Bronchial epithelial cell (primary cell): ENCODE measurements around the gene TPP2. TPM values are rescaled to one million over a fixed set of nuclear protein-coding genes. Genes with fewer than 3 reads are reported as not detected.

Experiments
- DNase-seq: peaks from one replicate; pipeline ENCODE4 v3.0.0-alpha.2; 2010; ENCODE audit warnings: low read depth
- FAIRE-seq: peaks from 2 replicates; lab custom pipeline; 2011; peaks lifted over from hg19 to GRCh38; lab: Jason Lieb, UNC
- H3K27me3 ChIP-seq: 2 replicates; pipeline ENCODE4 v1.5.1; 2011; ENCODE audit warnings: low read length; ENCODE audit not compliant: control insufficient read depth, insufficient read depth
- H3K36me3 ChIP-seq: 2 replicates; pipeline ENCODE4 v1.5.1; 2011; ENCODE audit warnings: low read length; ENCODE audit not compliant: control insufficient read depth, insufficient read depth
- H3K4me3 ChIP-seq: 2 replicates; pipeline ENCODE4 v1.5.1; 2011; ENCODE audit warnings: mild to moderate bottlenecking, low read depth, low read length, control low read depth
- CTCF ChIP-seq: IDR thresholded peaks from 2 replicates; pipeline ENCODE4 v1.5.1; 2011; ENCODE audit warnings: mild to moderate bottlenecking, moderate library complexity, low read length, control low read depth, inconsistent platforms; ENCODE audit not compliant: insufficient read depth, severe bottlenecking
- total RNA-seq: library from RNA; depleted of rRNA; stranded (reverse); fragments of >200 nt; gene quantifications from 2 replicates; pipeline ENCODE4 v1.2.1, GENCODE V29; 2014

Gene TPP2
- total RNA-seq, 1 donor from 2014 or later = 25.5 TPM

GRCh38 chr13:102645701-102646100, 48.9 kb downstream of the TPP2 start:
- FAIRE-seq (no peak), DNase-seq (no peak)
- TF ChIP-seq CTCF = no peak
- Histone ChIP-seq H3K27me3 (no peaks in the 10 kb centered on the region), H3K36me3 (no peaks in the 10 kb centered on the region), H3K4me3 (no peak overlapping the region)

- Histone ChIP-seq H3K4me3 (no peak overlapping the region), H3K36me3 (no peaks in the 10 kb centered on the region), H3K27me3 (no peaks in the 10 kb centered on the region)
- DNase-seq (peak; percentile 47), FAIRE-seq (no peak)
- TF ChIP-seq CTCF = no peak
Observed at GRCh38 chr13:102648046-102648445, 51.3 kb downstream of the TPP2 start.

- H3K27me3 ChIP-seq = no peaks in the 10 kb centered on the region
- DNase-seq (no peak), FAIRE-seq (no peak)
- TF ChIP-seq CTCF = no peak
- no peak overlapping the region for H3K4me3 ChIP-seq
- H3K36me3 ChIP-seq = no peaks in the 10 kb centered on the region
Observed at GRCh38 chr13:102650444-102650843, 53.7 kb downstream of the TPP2 start.

- Histone ChIP-seq H3K4me3 (no peak overlapping the region), H3K27me3 (no peaks in the 10 kb centered on the region), H3K36me3 (peaks cover 1% of the 10 kb centered on the region)
- DNase-seq (peak; percentile 57), FAIRE-seq (no peak)
- no peak for TF ChIP-seq CTCF
Observed at GRCh38 chr13:102651392-102651791, 54.6 kb downstream of the TPP2 start.

DNA sequence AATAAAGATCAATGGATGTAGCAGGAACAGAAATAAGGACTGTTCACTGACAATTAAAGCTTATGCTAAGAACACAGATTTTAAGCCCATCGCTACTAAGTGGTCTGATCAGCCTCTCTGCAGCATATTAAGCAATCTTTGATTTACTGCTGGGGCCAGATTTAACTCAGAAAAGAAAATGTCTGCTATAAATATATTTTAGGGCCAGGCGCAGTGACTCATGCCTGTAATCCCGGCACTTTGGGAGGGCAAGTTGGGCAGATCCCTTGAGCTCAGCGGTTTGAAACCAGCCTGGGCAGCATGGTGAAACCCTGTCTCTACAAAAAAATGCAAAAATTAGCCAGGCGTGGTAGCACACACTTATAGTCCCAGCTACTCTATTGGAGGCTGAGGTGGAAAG, 55.1 kb downstream of the TPP2 start:
- TF ChIP-seq CTCF = no peak
- H3K27me3 ChIP-seq = no peaks in the 10 kb centered on the region
- FAIRE-seq (no peak), DNase-seq (no peak)
- H3K36me3 ChIP-seq = peaks cover 1% of the 10 kb centered on the region
- no peak overlapping the region for H3K4me3 ChIP-seq

DNA sequence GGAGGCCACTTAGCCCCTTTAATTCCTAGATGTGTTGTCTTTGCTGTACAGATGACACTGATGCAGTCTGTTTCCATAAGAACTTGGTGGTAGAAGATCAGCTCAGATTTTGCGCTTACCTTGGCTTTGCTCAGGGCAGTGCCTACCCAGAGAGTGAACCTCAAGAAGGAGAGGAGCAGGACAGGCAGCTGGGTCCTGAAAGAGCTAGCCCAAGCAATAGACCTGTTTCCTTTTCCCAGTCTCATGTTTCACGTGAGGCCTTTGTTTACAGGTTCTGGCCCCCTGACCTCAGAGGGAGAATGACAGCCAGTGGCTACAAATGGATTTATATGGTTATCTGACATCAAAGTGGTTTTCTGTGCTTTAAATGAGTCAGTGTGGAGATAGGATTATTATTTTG, 58.0 kb downstream of the TPP2 start:
- peaks cover 1% of the 10 kb centered on the region for H3K36me3 ChIP-seq
- no peak for DNase-seq
- H3K4me3 ChIP-seq = no peak overlapping the region
- H3K27me3 ChIP-seq = no peaks in the 10 kb centered on the region
- TF ChIP-seq CTCF = no peak
- no peak for FAIRE-seq
